Activated CD8-positive, alpha-beta memory T cell treated with anti-CD3 and anti-CD28 coated beads for 36 hours (primary cell): ENCODE measurements around the gene CMPK1. TPM values are rescaled to one million over a fixed set of nuclear protein-coding genes. Genes with fewer than 3 reads are reported as not detected.

Experiments
- CTCF ChIA-PET: fragments of 350-600 bp; sonication (Branson Sonifier 250); formaldehyde crosslinking; loops from one replicate; lab custom pipeline; 2021; ENCODE audit warnings: antibody characterized with exemption; lab: Charles Lee
- POLR2A ChIA-PET: fragments of 350-600 bp; sonication (Branson Sonifier 250); formaldehyde crosslinking; loops from one replicate; lab custom pipeline; 2021; ENCODE audit warnings: antibody characterized with exemption; lab: Charles Lee
- total RNA-seq, 2 experiments: library from RNA; stranded (reverse); gene quantifications; one replicate each; pipeline ENCODE4 v1.2.3, GENCODE V29; 2021

The CMPK1 gene
- total RNA-seq, 2 experiments from 2014 or later: 121 to 123 TPM

GRCh38 chr1:47382399-47382983, 48.9 kb downstream of the CMPK1 start:
- ChIA-PET CTCF (no interaction called here), POLR2A (no interaction called here)

- ChIA-PET POLR2A (no interaction called here), CTCF (no interaction called here)
These were observed 50.5 kb downstream of the CMPK1 start for GRCh38 chr1:47384083-47384482.

DNA sequence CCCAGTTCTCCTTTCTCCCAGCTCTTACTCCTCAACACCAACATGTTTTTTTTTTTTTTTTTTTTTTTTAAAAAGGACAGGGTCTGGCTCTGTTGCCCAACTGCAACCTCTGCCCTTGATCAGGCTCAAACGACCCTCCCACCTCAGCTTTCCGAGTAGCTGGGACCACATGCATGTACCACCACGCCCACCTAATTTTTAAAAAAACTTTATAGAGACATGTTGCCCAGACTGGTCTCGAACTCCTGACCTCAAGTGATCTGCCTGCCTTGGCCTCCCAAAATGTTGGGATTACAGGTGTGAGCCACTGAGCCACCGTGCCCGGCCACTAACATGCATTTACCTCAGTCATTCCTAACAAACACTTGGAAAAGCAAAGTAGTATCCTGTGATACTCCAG, 51.4 kb downstream of the CMPK1 start:
- POLR2A ChIA-PET: no interaction called here

GRCh38 chr1:47386268-47386667, 52.7 kb downstream of the CMPK1 start:
- ChIA-PET POLR2A (no interaction called here), CTCF (interaction anchor here (0.6 kb wide), 1 partner anchor 11 kb away, joined by 4 read pairs; no protein-coding TSS in a partner anchor)

More for the DNA sequence above, 51.4 kb downstream of the CMPK1 start:
- CTCF ChIA-PET: no interaction called here

DNA sequence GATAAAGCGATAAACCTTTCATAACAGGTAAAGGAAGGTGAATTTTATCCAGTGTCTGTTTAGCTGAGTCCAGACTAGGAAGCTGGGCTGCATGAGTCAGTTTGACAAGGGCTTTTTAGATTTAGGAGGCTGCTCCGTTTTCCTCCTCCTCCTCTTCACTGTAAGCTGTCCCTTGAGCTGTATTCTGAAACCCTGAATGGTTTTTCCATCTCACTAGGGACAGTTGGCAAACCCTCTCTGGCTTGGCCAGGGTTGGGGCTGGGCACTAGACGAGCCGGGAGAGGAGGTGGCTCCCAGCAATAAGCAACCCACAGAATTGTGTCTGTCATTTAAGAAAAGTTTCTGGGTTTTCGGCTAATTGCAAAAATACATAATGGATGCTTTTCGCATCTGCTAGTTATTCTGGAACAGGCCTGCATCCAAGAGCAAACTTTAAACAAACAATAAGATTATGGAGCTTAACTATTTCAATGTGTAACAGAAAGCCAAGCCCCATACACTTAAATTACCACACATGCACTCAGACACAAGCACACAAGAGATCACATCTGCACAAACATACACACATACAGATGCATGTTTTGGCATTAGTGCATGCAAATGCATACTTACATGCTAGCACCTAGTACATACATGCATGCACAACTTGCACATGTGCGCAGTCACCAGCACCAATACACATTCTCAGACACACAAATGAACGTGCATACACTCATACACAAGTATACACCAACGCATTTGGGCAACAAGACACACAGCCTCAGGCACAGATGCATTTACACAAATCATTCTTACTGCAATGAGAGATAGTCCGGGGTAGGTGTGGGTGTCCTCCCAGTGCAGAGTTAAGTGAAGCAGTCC, 54.7 kb downstream of the CMPK1 start:
- ChIA-PET CTCF (interaction anchor here (0.7 to 2.4 kb wide), 7 partner anchors 15 to 338 kb away, joined by 3 to 9 read pairs (median 5); no protein-coding TSS in a partner anchor), POLR2A (no interaction called here)

DNA sequence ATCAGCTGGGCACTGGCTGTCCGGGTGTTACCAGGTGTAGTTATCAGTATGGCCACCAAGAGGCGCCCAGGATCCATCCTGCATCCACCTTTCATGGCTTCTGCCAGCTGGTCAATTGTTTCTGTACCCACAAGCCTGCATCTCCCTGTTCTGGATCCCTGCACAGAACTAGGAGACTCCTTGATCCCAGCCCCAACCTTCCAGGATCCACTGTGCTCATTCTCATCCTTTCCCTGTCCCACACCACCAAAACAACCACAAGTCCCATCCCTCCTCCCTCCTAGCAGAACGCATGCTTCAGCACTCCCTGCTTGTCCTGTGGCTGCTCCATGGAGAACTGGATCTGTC, 55.3 kb downstream of the CMPK1 start:
- CTCF ChIA-PET: interaction anchor here (0.6 to 2.4 kb wide), 11 partner anchors 14 to 367 kb away, joined by 3 to 9 read pairs (median 5); partner anchors contain the start of gene FOXD2
- POLR2A ChIA-PET: no interaction called here

DNA sequence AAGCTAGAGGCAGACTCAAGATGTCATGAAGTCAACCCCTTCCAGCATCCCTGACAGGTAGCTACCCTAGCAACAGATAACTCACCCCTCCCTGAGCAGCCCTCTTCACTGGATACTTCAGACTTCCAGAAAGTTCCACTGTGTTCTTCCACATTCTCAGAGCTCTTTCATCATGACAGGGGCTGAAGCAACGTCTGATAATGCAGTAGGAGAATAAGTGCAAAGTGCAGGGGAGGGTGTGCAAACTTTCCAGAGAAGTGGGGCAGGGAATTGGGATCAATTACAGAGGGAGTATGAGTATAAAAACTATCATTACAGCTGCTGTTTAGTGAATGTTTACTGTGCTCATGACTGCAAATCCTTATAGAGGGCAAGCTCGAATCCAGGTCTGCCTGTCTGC, 56.1 kb downstream of the CMPK1 start:
- ChIA-PET CTCF (interaction anchor here (0.6 to 2.4 kb wide), 6 partner anchors 13 to 366 kb away, joined by 3 to 9 read pairs (median 4); partner anchors contain the start of gene FOXD2), POLR2A (no interaction called here)

- ChIA-PET POLR2A (no interaction called here), CTCF (interaction anchor here (0.7 to 2.3 kb wide), 2 partner anchors 335 to 365 kb away, joined by 4 to 6 read pairs; no protein-coding TSS in a partner anchor)
These were observed 57.3 kb downstream of the CMPK1 start for GRCh38 chr1:47390843-47391242.

DNA sequence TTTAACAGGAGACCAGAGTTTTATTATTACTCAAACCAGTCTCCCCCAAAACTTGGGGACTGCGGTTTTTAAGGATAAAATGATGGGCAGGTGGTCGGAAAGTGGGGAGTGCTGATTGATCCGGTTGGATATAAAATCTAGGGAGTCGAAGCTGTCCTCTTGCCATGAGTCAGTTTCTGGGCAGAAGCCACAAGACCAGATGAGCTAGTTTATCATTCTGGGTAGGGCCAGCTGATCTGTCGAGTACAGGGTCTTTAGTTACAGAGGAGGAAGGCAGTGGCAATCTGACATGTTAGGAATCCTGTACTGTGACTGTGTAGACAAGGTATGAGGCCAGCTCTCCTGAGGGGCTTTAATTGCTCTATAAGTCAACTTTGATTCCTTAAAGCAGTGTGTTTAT, 59.6 kb downstream of the CMPK1 start:
- CTCF ChIA-PET: no interaction called here
- POLR2A ChIA-PET: no interaction called here

DNA sequence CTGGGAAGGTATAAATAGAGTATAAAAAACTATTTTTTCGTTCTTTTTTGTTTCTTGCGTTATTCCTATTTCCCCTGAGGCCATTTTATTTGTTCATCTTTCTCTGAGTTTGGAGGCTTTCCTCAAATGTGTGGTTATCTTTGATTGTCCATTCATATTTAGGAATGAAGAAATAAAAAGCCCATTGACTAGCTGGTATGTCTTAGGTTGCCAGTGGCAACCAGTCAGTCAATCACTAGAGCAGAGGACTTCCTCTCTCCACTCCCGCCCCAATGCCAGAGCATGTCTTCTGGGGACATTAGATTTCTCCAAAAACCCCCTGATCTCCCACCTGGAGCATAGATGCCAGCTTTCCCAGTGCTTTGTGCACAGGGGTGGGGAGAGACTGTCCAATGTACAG, 61.8 kb downstream of the CMPK1 start:
- POLR2A ChIA-PET: no interaction called here
- CTCF ChIA-PET: interaction anchor here (0.6 kb wide), 1 partner anchor 147 kb away, joined by 3 read pairs; no protein-coding TSS in a partner anchor

DNA sequence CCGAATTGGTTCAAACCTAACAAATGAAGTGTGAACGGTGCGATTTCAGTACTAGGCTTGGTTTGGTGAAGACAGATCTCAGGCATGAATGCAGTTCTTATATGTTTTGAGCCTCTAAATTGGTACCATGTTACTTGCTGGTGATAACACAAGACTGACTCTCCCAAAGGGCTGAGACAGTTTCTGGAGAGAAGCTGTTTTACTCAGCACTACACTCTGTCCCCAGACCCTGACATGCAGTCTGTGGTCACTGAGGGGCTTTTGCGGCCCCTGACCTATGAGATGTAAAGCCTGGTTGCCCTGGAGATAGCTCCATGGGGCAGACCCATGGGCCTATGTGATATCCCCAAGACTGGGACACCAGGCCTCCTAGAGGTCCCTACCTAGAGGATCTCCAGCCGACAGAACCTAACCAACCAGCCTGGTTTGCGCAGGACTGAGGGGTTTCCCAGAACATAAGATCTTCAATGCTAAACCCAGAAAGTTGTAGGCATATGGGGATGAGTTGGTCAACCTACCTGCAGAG, 63.1 kb downstream of the CMPK1 start:
- CTCF ChIA-PET: interaction anchor here (1.3 kb wide), 1 partner anchor 10 kb away, joined by 5 read pairs; no protein-coding TSS in a partner anchor

DNA sequence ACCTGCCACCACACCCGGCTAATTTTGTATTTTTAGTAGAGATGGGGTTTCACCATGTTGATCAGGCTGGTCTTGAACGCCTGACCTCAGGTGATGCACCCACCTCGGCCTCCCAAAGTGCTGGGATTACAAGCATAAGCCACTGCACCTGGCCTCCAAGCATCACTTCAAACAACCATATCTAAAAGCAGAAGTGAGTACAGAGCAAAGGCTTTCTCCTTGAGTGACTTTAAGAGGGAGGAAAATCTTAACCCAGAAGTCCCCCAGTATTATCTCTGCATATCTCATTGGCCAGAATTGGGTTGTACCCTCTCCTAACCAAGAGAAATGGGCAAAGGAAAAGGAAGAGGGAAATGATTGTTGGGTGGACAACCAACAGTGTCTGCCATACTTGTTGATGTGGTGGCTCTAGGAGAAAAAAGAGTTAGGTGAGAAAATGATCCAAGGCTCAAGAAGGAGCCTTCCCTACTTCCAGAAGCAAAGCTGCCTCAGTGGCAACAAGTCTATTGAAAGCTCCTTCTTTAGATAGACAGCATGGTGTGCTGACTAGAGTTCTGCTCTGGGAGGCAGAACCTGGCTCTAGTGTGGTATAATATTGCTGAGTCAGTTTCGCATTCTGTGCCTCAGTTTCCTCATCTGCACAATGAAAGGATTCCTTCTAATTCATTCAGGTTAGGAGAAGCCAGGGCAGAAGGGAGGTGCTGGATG, 65.7 kb downstream of the CMPK1 start:
- CTCF ChIA-PET: no interaction called here
- POLR2A ChIA-PET: no interaction called here

More for the DNA sequence above, 63.1 kb downstream of the CMPK1 start:
- POLR2A ChIA-PET: no interaction called here

- ChIA-PET POLR2A (no interaction called here), CTCF (no interaction called here)
These were observed 66.2 kb downstream of the CMPK1 start for GRCh38 chr1:47399846-47400155.

DNA sequence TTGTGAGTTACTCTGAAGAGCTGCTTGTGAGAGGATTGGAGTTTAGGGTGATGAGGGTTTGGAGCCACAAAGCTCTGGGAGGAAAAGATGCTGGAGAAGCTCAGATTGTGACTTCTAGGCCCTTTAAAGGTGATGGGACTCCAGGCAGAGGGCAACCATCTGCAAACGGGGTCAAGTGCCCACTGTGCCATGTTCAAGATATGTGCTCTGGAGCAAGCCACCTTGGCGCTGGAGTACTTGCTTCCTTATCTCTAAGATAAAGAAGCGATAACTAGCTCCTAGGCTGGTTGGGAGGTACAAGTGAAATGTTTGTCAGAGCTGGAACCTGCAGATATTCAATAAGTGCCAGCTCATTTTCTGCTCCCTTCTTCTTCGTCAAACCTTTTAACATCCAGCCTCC, 68.2 kb downstream of the CMPK1 start:
- CTCF ChIA-PET: no interaction called here
- POLR2A ChIA-PET: no interaction called here

- ChIA-PET CTCF (interaction anchor here (1.9 kb wide), 1 partner anchor 14 kb away, joined by 5 read pairs; no protein-coding TSS in a partner anchor), POLR2A (no interaction called here)
These were observed 69.0 kb downstream of the CMPK1 start for GRCh38 chr1:47402591-47402990.

DNA sequence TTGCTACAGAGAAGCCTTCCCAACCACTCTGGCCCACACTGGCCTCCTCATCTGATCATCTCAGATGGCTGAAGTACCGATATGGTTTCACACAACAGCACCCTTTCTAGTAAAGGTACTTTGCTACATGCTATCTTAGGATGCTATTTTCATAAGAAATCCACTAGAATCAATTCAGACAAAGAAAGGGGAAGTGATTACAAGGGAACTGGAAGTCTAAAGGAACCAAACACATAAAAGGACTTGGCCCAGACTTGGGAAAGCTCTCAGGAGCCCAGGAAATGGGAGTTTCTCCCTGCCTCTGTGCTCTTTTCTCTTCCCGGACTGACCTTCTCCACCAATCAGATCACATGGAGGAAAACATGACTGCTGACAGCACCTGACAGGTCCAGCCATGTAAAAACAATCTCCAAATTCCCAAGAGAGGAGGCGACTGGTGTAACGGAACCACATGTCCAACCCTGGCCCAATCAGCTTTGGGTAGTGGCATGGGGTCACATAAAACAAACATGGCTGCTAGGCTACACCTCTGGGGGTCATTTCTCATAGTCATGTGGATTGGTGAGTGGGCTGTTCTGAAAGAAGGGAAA, 69.8 kb downstream of the CMPK1 start:
- ChIA-PET CTCF (interaction anchor here (1.9 kb wide), 1 partner anchor 15 kb away, joined by 5 read pairs; no protein-coding TSS in a partner anchor), POLR2A (no interaction called here)

GRCh38 chr1:47405697-47406096, 72.1 kb downstream of the CMPK1 start:
- ChIA-PET POLR2A (no interaction called here), CTCF (interaction anchor here (1.6 to 1.9 kb wide), 3 partner anchors 9 to 17 kb away, joined by 3 to 5 read pairs (median 3); no protein-coding TSS in a partner anchor)

- CTCF ChIA-PET: interaction anchor here (1.6 to 1.9 kb wide), 2 partner anchors 10 to 11 kb away, joined by 3 to 5 read pairs; no protein-coding TSS in a partner anchor
- POLR2A ChIA-PET: no interaction called here
These were observed 73.4 kb downstream of the CMPK1 start for GRCh38 chr1:47406966-47407365.

DNA sequence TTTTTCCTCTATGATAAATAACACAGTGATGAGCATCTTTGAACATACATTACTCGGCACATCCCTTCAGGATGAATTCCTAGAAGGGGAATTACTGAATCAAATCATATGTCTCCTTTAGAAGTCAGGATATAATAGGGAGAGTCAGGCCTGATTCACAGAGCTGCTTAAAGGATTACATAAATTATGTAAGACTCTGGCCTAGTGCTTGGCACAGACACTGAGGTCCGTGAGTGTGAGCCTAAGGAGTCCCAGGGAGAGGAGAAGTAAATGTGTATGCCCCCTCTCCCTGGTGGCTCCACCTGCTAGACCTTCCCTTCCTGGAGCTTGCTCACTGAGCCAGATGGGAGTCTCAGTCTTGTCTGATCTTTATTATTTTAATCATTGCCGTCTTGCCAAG, 73.9 kb downstream of the CMPK1 start:
- CTCF ChIA-PET: interaction anchor here (1.6 to 1.9 kb wide), 2 partner anchors 11 kb away, joined by 3 to 5 read pairs; no protein-coding TSS in a partner anchor
- POLR2A ChIA-PET: no interaction called here
